PC-3 (cell line): ENCODE results near the gene NOL8. TPM values are rescaled to one million over a fixed set of nuclear protein-coding genes. Genes with fewer than 3 reads are reported as not detected.

Experiments used
- ATAC-seq: fragments of 200-7000 bp; cut with Tn5 transposase; 2 replicates; pipeline ENCODE4 v1.9.1; 2020; ENCODE audit warnings: mild to moderate bottlenecking, moderate library complexity
- BruUV-seq: library from RNA; stranded (reverse); fragments of 400-500 nt; replicated peaks from 2 replicates; lab custom pipeline; 2021; lab: Mats Ljungman, UMichigan
- CTCF ChIA-PET: fragments of 300-600 bp; sonication (Branson Sonifier 250); formaldehyde crosslinking; loops from one replicate; lab custom pipeline; 2022; ENCODE audit warnings: antibody characterized with exemption; lab: Charles Lee
- POLR2A ChIA-PET: fragments of 300-600 bp; sonication (Branson Sonifier 250); formaldehyde crosslinking; loops from one replicate; lab custom pipeline; 2022; ENCODE audit warnings: antibody characterized with exemption; ENCODE audit not compliant: unreplicated experiment; lab: Charles Lee
- DNase-seq: peaks from one replicate; pipeline ENCODE4 v3.0.0-alpha.2; 2015
- H2AFZ ChIP-seq: fragments of 300-600 bp; sonication (generic); 2 replicates; pipeline ENCODE4 v1.6.0; 2016; ENCODE audit warnings: antibody characterized with exemption, low read length
- H3F3A ChIP-seq: fragments of 300-600 bp; sonication (generic); one replicate; pipeline ENCODE4 v1.6.0; 2017; ENCODE audit warnings: antibody characterized with exemption, low read length, control low read depth, mild to moderate bottlenecking; ENCODE audit not compliant: unreplicated experiment
- H3K27ac ChIP-seq: fragments of 300-600 bp; sonication (generic); 2 replicates; pipeline ENCODE4 v1.5.1; 2016; ENCODE audit warnings: mild to moderate bottlenecking, low read length
- H3K27me3 ChIP-seq: fragments of 300-600 bp; sonication (generic); 2 replicates; pipeline ENCODE4 v1.6.1; 2016; ENCODE audit warnings: low read length, mixed read lengths
- H3K36me3 ChIP-seq: fragments of 300-600 bp; sonication (generic); 2 replicates; pipeline ENCODE4 v1.6.1; 2016; ENCODE audit warnings: low read depth, mixed run types, low read length, mixed read lengths
- H3K4me1 ChIP-seq: fragments of 300-600 bp; sonication (generic); 2 replicates; pipeline ENCODE4 v1.5.1; 2016; ENCODE audit warnings: low read length; ENCODE audit not compliant: insufficient read depth
- H3K4me2 ChIP-seq: fragments of 300-600 bp; sonication (generic); 2 replicates; pipeline ENCODE4 v1.6.0; 2016; ENCODE audit warnings: low read length
- H3K4me3 ChIP-seq: fragments of 300-600 bp; sonication (generic); 2 replicates; pipeline ENCODE4 v1.5.1; 2016; ENCODE audit warnings: mild to moderate bottlenecking, low read length, mixed read lengths
- H3K79me2 ChIP-seq: fragments of 300-600 bp; sonication (generic); 2 replicates; pipeline ENCODE4 v1.6.1; 2017; ENCODE audit warnings: low read length, mixed read lengths
- H3K9ac ChIP-seq: fragments of 300-600 bp; sonication (generic); 2 replicates; pipeline ENCODE4 v1.6.0; 2016; ENCODE audit warnings: mild to moderate bottlenecking, low read length
- H3K9me2 ChIP-seq: fragments of 300-600 bp; sonication (generic); replicated peaks from 2 replicates; pipeline ENCODE4 v1.6.1; 2016; ENCODE audit warnings: mixed run types, low read length, mixed read lengths
- H3K9me3 ChIP-seq: fragments of 300-600 bp; sonication (generic); 2 replicates; pipeline ENCODE4 v1.6.1; 2016; ENCODE audit warnings: low read length, mixed read lengths
- H4K20me1 ChIP-seq: fragments of 300-600 bp; sonication (generic); 2 replicates; pipeline ENCODE4 v1.6.1; 2016; ENCODE audit warnings: low read length, mixed read lengths
- CTCF ChIP-seq: fragments of 300-600 bp; sonication (generic); conservative IDR thresholded peaks from 2 replicates; pipeline ENCODE4 v1.5.1; 2017; ENCODE audit warnings: antibody characterized with exemption, low read depth, mild to moderate bottlenecking, low read length
- EZH2 ChIP-seq: fragments of 300-600 bp; sonication (generic); IDR thresholded peaks from one replicate; pipeline ENCODE4 v1.6.1; 2017; ENCODE audit warnings: antibody characterized with exemption, mild to moderate bottlenecking, low read length; ENCODE audit not compliant: unreplicated experiment
- EZH2phosphoT487 ChIP-seq: fragments of 300-600 bp; sonication (generic); IDR thresholded peaks from 2 replicates; pipeline ENCODE4 v1.6.1; 2018; ENCODE audit warnings: mild to moderate bottlenecking, antibody characterized with exemption, low read length, borderline replicate concordance
- intact Hi-C: fragments of 100-400 bp; cut with micrococcal nuclease; formaldehyde crosslinking; loops from 2 replicates; pipeline ENCODE4 v1.9.0; 2023
- total RNA-seq: library from RNA; depleted of rRNA; stranded (reverse); fragments of >200 nt; gene quantifications from 2 replicates; pipeline ENCODE4 v1.2.3, GENCODE V29; 2014

The NOL8 gene
- total RNA-seq, 1 experiment from 2014 or later: 21.0 TPM

DNA sequence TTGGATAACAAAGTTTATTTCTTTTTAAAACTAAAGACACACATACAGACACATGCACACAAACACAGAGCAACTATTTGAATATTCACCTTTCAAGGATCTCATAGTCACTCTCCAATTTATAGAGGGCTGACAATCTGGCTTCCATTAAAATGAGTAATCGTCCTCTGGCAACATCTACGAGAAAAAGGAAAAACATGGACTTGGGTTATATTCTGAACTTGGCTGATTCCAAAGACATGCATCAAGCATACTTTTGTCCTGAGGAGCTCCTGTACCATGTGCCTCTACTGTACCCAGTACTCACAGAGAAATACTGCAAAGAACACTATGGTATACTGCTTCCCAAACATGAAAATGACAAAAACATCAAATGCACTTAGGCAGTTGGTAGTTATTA lies 47.0 kb downstream of the NOL8 start:
- no TSS peak for BruUV-seq
- H3K9me2 ChIP-seq: no peaks in the 10 kb centered on the region
- no peak overlapping the region for H2AFZ ChIP-seq
- intact Hi-C loops: no loop called here
- no peaks in the 10 kb centered on the region for H3K9me3 ChIP-seq
- POLR2A ChIA-PET: interaction anchor here (0.7 kb wide), 1 partner anchor 24 kb away, joined by 3 read pairs; no protein-coding TSS in a partner anchor
- no peak overlapping the region for H3K27ac ChIP-seq
- H3F3A ChIP-seq: no peaks in the 10 kb centered on the region
- ATAC-seq (no peak; the same call in 1 of the 2 replicates), DNase-seq (peak; percentile 10)
- no peak for TF ChIP-seq EZH2phosphoT487
- no peak for TF ChIP-seq EZH2
- no peak for TF ChIP-seq CTCF
- no peaks in the 10 kb centered on the region for H3K4me1 ChIP-seq
- no peak overlapping the region for H3K9ac ChIP-seq
- H4K20me1 ChIP-seq: no peaks in the 10 kb centered on the region
- H3K27me3 ChIP-seq: no peaks in the 10 kb centered on the region
- H3K36me3 ChIP-seq: peaks cover 69% of the 10 kb centered on the region
- peaks cover 3% of the 10 kb centered on the region; the same call in 1 of the 2 replicates for H3K79me2 ChIP-seq
- H3K4me2 ChIP-seq: no peak overlapping the region
- CTCF ChIA-PET: no interaction called here
- no peak overlapping the region for H3K4me3 ChIP-seq

DNA sequence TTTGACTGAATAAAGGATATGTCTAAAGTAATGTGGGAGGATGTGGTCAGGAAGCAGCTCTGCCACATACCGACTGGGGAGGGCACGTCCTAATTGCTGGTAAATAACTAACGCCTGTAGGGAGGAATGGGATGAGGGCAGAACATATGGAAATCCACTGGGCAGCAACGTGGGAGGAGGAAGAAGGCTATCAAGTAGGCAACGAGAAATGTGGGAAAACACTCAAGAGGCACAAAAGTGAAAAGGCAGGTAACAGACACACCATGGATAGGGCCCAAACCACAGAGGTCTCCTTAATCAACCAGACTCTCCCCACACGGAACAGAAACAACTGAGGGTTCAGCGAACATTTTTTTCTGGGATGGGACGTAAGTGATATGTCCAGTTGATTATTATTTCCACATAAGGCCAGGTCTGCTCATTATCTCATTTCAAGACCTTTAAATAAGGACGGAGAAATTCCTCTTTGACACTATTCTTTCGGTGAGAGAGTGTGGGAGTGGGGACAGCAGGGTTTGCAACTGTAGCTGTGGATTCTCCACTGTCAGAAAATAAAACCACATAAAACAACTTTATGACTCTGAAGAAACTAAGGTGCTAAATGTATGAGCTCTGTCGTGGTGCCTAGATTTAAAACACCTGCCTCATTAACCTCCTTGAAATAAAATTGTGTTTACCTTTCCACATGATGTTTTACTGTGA lies 48.7 kb downstream of the NOL8 start:
- H3K9me2 ChIP-seq: no peaks in the 10 kb centered on the region
- H3K36me3 ChIP-seq: peaks cover 71% of the 10 kb centered on the region
- no peaks in the 10 kb centered on the region for H3K27me3 ChIP-seq
- no peak for TF ChIP-seq EZH2
- TF ChIP-seq EZH2phosphoT487: no peak
- no peak for TF ChIP-seq CTCF
- intact Hi-C loops: no loop called here
- H3K79me2 ChIP-seq: no peaks in the 10 kb centered on the region
- H3K9ac ChIP-seq: no peak overlapping the region
- H3K9me3 ChIP-seq: no peaks in the 10 kb centered on the region
- no peaks in the 10 kb centered on the region for H4K20me1 ChIP-seq
- no TSS peak for BruUV-seq
- no peak overlapping the region for H3K4me3 ChIP-seq
- POLR2A ChIA-PET: no interaction called here
- no peak overlapping the region for H3K27ac ChIP-seq
- CTCF ChIA-PET: no interaction called here
- no peak for ATAC-seq
- no peak overlapping the region for H2AFZ ChIP-seq
- H3F3A ChIP-seq: no peaks in the 10 kb centered on the region
- no peak for DNase-seq
- no peaks in the 10 kb centered on the region for H3K4me1 ChIP-seq
- no peak overlapping the region for H3K4me2 ChIP-seq

- Histone ChIP-seq H3F3A (no peaks in the 10 kb centered on the region), H3K4me1 (no peaks in the 10 kb centered on the region), H3K9me3 (no peaks in the 10 kb centered on the region), H3K4me3 (no peak overlapping the region), H3K27me3 (no peaks in the 10 kb centered on the region), H3K9me2 (no peaks in the 10 kb centered on the region), H2AFZ (no peak overlapping the region), H3K4me2 (no peak overlapping the region), H3K79me2 (no peaks in the 10 kb centered on the region), H3K36me3 (peaks cover 74% of the 10 kb centered on the region), H3K27ac (no peak overlapping the region), H3K9ac (no peak overlapping the region), H4K20me1 (no peaks in the 10 kb centered on the region)
- BruUV-seq: no TSS peak
- DNase-seq (peak; percentile 5), ATAC-seq (no peak)
- ChIA-PET POLR2A (no interaction called here), CTCF (no interaction called here)
- intact Hi-C loops: no loop called here
- TF ChIP-seq EZH2phosphoT487: no peak
- no peak for TF ChIP-seq EZH2
- TF ChIP-seq CTCF: no peak
Measured at GRCh38 chr9:92275541-92275940, 49.6 kb downstream of the NOL8 start.
